ENCODE measurements around the gene SGK2. TPM values are rescaled to one million over a fixed set of nuclear protein-coding genes. Genes with fewer than 3 reads are reported as not detected.

The SGK2 gene
- polyA plus RNA-seq, 2 of the 4 experiments (the other 2 are of a cell fraction) = 9.4 to 12.2 TPM

DNA sequence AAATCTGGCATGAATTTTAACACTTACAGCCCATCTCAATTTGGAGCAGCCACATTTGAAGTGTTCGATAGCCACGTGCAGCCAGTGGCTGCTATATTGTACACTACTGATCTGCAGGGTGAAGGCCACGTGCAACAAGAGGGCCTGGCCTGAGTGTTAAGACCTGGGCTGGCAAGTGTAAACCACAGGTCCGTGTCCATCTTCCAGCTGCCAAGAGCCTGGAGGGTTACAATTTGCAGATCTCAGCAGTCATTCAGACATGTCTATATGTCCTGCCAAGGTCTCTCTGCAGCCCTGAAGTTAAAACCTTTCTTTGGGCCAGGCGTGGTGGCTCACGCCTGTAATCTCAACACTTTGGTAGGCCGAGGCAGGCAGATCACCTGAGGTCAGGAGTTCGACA, 14.1 kb downstream of the SGK2 start:
- ChIA-PET CTCF (interaction anchor here (3.5 kb wide), 1 partner anchor 35 kb away, joined by 17 read pairs; no protein-coding TSS in a partner anchor), POLR2A (no interaction called here)
- Histone ChIP-seq H3K4me2 (no peak overlapping the region), H3K9me3 (no peaks in the 10 kb centered on the region), H3K4me1 (no peaks in the 10 kb centered on the region), H3K27ac (no peak overlapping the region), H3K4me3 (no peak overlapping the region)
- FAIRE-seq (no peak), ATAC-seq (no peak), DNase-seq (ENCODE audit: low read depth in 1 of 2, low spot score in 1 of 2) (no peak)
- 90% methylated on average over 7 of the region's 8 CpGs for WGBS (ENCODE audit: missing lambda C conversion rate)
- TF ChIP-seq, protein P1, sequence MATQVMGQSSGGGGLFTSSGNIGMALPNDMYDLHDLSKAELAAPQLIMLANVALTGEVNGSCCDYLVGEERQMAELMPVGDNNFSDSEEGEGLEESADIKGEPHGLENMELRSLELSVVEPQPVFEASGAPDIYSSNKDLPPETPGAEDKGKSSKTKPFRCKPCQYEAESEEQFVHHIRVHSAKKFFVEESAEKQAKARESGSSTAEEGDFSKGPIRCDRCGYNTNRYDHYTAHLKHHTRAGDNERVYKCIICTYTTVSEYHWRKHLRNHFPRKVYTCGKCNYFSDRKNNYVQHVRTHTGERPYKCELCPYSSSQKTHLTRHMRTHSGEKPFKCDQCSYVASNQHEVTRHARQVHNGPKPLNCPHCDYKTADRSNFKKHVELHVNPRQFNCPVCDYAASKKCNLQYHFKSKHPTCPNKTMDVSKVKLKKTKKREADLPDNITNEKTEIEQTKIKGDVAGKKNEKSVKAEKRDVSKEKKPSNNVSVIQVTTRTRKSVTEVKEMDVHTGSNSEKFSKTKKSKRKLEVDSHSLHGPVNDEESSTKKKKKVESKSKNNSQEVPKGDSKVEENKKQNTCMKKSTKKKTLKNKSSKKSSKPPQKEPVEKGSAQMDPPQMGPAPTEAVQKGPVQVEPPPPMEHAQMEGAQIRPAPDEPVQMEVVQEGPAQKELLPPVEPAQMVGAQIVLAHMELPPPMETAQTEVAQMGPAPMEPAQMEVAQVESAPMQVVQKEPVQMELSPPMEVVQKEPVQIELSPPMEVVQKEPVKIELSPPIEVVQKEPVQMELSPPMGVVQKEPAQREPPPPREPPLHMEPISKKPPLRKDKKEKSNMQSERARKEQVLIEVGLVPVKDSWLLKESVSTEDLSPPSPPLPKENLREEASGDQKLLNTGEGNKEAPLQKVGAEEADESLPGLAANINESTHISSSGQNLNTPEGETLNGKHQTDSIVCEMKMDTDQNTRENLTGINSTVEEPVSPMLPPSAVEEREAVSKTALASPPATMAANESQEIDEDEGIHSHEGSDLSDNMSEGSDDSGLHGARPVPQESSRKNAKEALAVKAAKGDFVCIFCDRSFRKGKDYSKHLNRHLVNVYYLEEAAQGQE (IDR thresholded peaks at IDR 0.05) = no peak
- TF ChIP-seq TFCP2L1 (CRISPR knock-in tag; IDR thresholded peaks at IDR 0.05) (no peak), CBX2 (IDR thresholded peaks at IDR 0.05; ENCODE audit: borderline replicate concordance, low read depth) (no peak)

DNA sequence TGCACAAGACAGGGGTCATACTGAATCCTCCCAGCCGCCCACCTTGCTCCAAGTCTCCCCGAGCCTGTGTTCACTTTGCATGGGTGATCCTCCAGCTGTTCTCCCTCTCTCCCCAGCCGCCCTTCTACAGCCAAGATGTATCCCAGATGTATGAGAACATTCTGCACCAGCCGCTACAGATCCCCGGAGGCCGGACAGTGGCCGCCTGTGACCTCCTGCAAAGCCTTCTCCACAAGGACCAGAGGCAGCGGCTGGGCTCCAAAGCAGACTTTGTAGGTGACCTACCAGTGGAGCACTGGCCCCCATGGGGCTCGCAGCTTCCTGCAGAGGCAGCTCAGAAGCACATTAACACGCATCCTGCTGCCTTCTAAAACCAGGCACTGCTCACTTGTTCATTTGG, 17.3 kb downstream of the SGK2 start:
- H3K4me2 ChIP-seq = no peak overlapping the region
- H3K4me1 ChIP-seq = no peaks in the 10 kb centered on the region
- 90% methylated on average over 10 of the region's 10 CpGs for WGBS (ENCODE audit: missing lambda C conversion rate)
- DNase-seq (ENCODE audit: low read depth in 1 of 2, low spot score in 1 of 2) (no peak), ATAC-seq (no peak), FAIRE-seq (no peak)
- no peak overlapping the region for H3K4me3 ChIP-seq
- TF ChIP-seq CBX2 (IDR thresholded peaks at IDR 0.05; ENCODE audit: borderline replicate concordance, low read depth) = no peak
- no peak for TF ChIP-seq NPAS2 (CRISPR knock-in tag; IDR thresholded peaks at IDR 0.05; ENCODE audit: borderline replicate concordance)
- TF ChIP-seq, protein P2, sequence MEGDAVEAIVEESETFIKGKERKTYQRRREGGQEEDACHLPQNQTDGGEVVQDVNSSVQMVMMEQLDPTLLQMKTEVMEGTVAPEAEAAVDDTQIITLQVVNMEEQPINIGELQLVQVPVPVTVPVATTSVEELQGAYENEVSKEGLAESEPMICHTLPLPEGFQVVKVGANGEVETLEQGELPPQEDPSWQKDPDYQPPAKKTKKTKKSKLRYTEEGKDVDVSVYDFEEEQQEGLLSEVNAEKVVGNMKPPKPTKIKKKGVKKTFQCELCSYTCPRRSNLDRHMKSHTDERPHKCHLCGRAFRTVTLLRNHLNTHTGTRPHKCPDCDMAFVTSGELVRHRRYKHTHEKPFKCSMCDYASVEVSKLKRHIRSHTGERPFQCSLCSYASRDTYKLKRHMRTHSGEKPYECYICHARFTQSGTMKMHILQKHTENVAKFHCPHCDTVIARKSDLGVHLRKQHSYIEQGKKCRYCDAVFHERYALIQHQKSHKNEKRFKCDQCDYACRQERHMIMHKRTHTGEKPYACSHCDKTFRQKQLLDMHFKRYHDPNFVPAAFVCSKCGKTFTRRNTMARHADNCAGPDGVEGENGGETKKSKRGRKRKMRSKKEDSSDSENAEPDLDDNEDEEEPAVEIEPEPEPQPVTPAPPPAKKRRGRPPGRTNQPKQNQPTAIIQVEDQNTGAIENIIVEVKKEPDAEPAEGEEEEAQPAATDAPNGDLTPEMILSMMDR (IDR thresholded peaks at IDR 0.05) = no peak
- no peaks in the 10 kb centered on the region for H3K9me3 ChIP-seq
- ChIA-PET CTCF (interaction anchor here (3.5 kb wide), 1 partner anchor 38 kb away, joined by 17 read pairs; no protein-coding TSS in a partner anchor), POLR2A (interaction anchor here (0.6 kb wide), 1 partner anchor 92 kb away, joined by 10 read pairs; no protein-coding TSS in a partner anchor)
- no peak overlapping the region for H3K27ac ChIP-seq

DNA sequence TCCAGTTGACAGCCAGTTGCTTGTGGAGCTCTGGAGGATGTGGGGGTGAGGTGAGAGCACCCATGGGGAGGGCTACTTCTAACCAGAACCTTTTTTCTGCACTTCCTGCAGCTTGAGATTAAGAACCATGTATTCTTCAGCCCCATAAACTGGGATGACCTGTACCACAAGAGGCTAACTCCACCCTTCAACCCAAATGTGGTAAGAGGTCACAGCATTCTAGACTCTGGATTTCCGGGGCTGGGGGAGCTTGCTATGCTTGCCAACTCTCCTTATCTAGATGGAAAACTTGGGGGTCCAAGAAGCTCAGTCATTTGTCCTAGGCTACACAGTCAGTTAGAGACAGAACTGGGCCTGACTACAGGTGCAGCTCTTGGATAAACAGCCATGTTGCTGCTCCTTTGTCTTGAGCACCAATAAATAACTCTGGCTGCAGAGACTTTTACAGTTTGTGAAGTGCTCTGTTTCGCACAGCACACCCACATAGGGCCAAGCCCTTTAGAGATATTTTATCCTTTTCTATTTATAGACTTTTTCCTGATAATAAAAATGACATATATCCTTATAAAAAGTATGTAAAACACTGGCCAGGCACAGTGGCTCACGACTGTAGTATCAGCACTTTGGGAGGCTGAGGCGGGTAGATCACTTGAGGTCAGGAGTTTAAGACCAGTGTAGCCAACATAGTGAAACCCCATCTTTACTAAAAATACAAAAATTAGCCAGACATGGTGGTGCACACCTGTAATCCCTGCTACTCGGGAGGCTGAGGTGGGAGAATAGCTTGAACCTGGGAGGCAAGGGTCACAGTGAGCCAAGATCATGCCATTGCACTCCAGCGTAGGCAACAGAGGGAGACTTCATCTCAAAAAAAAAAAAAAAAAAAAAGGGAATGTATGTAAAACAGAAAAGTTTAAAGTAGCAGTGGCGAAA, 21.3 kb downstream of the SGK2 start:
- no peak overlapping the region for H3K4me2 ChIP-seq
- ATAC-seq = no peak
- no peak for DNase-seq (ENCODE audit: low read depth in 1 of 2, low spot score in 1 of 2)
- ChIA-PET POLR2A (no interaction called here), CTCF (interaction anchor here (0.9 kb wide), 1 partner anchor 10 kb away, joined by 4 read pairs; the partner anchor contains the start of gene IFT52)
- no peak for TF ChIP-seq MAZ (IDR thresholded peaks at IDR 0.05; ENCODE audit: borderline replicate concordance, low read depth, low read length)
- TF ChIP-seq ZC3H11A (IDR thresholded peaks at IDR 0.05) = no peak
- no peak for TF ChIP-seq CHD4 (IDR thresholded peaks at IDR 0.05; ENCODE audit: borderline replicate concordance)
- TF ChIP-seq RNF2 (IDR thresholded peaks at IDR 0.05; ENCODE audit: borderline replicate concordance, low read depth) = no peak
- TF ChIP-seq HDAC2 (IDR thresholded peaks at IDR 0.05) = no peak
- TF ChIP-seq HEYL (CRISPR knock-in tag; IDR thresholded peaks at IDR 0.05) = no peak
- TF ChIP-seq, protein P2 (IDR thresholded peaks at IDR 0.05) = no peak
- TF ChIP-seq SREBF2 (IDR thresholded peaks at IDR 0.05) = no peak
- no peak for FAIRE-seq
- 75% methylated on average over 7 of the region's 7 CpGs for WGBS (ENCODE audit: missing lambda C conversion rate)
- no peak overlapping the region for H3K4me3 ChIP-seq
- H3K27ac ChIP-seq = no peak overlapping the region
- H3K4me1 ChIP-seq = no peaks in the 10 kb centered on the region
- H3K9me3 ChIP-seq = no peaks in the 10 kb centered on the region
